Activated CD4-positive, alpha-beta memory T cell treated with anti-CD3 and anti-CD28 coated beads for 36 hours (primary cell): ENCODE results near the gene SLF1. TPM values are rescaled to one million over a fixed set of nuclear protein-coding genes. Genes with fewer than 3 reads are reported as not detected.
"Not testable (repeated sequence)": the region's sequence is repeated elsewhere in the genome, so short reads cannot be mapped to it uniquely, and the experiment has no call there.

Experiments
- CTCF ChIA-PET: fragments of 350-600 bp; sonication (Branson Sonifier 250); formaldehyde crosslinking; loops from one replicate; lab custom pipeline; 2021; ENCODE audit warnings: antibody characterized with exemption, inconsistent platforms; lab: Charles Lee
- POLR2A ChIA-PET: fragments of 350-600 bp; sonication (Branson Sonifier 250); formaldehyde crosslinking; loops from one replicate; lab custom pipeline; 2021; ENCODE audit warnings: antibody characterized with exemption; lab: Charles Lee
- DNase-seq: peaks from one replicate; pipeline ENCODE4 v3.0.0-alpha.2; 2020
- H3K27ac Mint-ChIP-seq: one replicate; pipeline ENCODE4 v1.8.0; 2021; ENCODE audit warnings: mixed read lengths
- H3K27me3 Mint-ChIP-seq: one replicate; pipeline ENCODE4 v1.8.0; 2021; ENCODE audit warnings: mixed read lengths
- H3K36me3 Mint-ChIP-seq: one replicate; pipeline ENCODE4 v1.8.0; 2021; ENCODE audit warnings: mixed read lengths
- H3K4me1 Mint-ChIP-seq: one replicate; pipeline ENCODE4 v1.8.0; 2021; ENCODE audit warnings: low read depth, mixed read lengths
- H3K4me3 Mint-ChIP-seq: one replicate; pipeline ENCODE4 v1.8.0; 2021; ENCODE audit warnings: mild to moderate bottlenecking, mixed read lengths
- H3K9me3 Mint-ChIP-seq: one replicate; pipeline ENCODE4 v1.8.0; 2021; ENCODE audit warnings: mixed read lengths
- intact Hi-C: fragments of 100-400 bp; cut with micrococcal nuclease; formaldehyde crosslinking; loops from one replicate; pipeline ENCODE4 v1.15.1; 2023
- total RNA-seq, 2 experiments: library from RNA; stranded (reverse); gene quantifications; one replicate each; pipeline ENCODE4 v1.2.3, GENCODE V29; 2021

SLF1 gene
- total RNA-seq = 10 to 100 TPM; 14.5 to 15.9 TPM

- CTCF ChIA-PET = interaction anchor here (0.6 to 2.2 kb wide), 6 partner anchors 13 to 119 kb away, joined by 3 to 8 read pairs (median 3); no protein-coding TSS in a partner anchor
- H3K4me3 Mint-ChIP-seq = peak within 1 kb of the TSS; percentile 94
- H3K9me3 Mint-ChIP-seq = no peaks in the 10 kb centered on the region
- H3K4me1 Mint-ChIP-seq = peaks cover 38% of the 10 kb centered on the region
- peak within 1 kb of the TSS; percentile 94 for H3K27ac Mint-ChIP-seq
- peak; percentile 94 for DNase-seq
- POLR2A ChIA-PET = interaction anchor here (1.2 kb wide), 1 partner anchor 44 kb away, joined by 4 read pairs; no protein-coding TSS in a partner anchor
- H3K36me3 Mint-ChIP-seq = peaks cover 3% of the 10 kb centered on the region
- no peaks in the 10 kb centered on the region for H3K27me3 Mint-ChIP-seq
- intact Hi-C loops = loop anchor here (1.0 to 5.0 kb wide), 7 partner anchors 41 to 1344 kb away; partner anchors contain the start of gene ELL2
Observed at GRCh38 chr5:94618493-94619328, at the start of gene SLF1, which contains the start of gene KIAA0825. SLF1 (plus strand) TSS chr5:94618669; CDS start chr5:94628811, 10,142 bp downstream. KIAA0825 (minus strand) TSS chr5:94618604; CDS start chr5:94537126, 81,478 bp downstream.

- CTCF ChIA-PET = no interaction called here
- H3K27me3 Mint-ChIP-seq = no peaks in the 10 kb centered on the region
- no peak for DNase-seq
- H3K4me3 Mint-ChIP-seq = no peak overlapping the region
- no peak overlapping the region for H3K27ac Mint-ChIP-seq
- no peaks in the 10 kb centered on the region for H3K36me3 Mint-ChIP-seq
- intact Hi-C loops = no loop called here
- peaks cover 21% of the 10 kb centered on the region for H3K4me1 Mint-ChIP-seq
- POLR2A ChIA-PET = no interaction called here
- H3K9me3 Mint-ChIP-seq = no peaks in the 10 kb centered on the region
Observed at GRCh38 chr5:94571415-94571814, 47.1 kb upstream of the SLF1 start.

GRCh38 chr5:94573349-94573748 is 45.1 kb upstream of the SLF1 start:
- DNase-seq, H3K4me3 Mint-ChIP-seq, H3K36me3 Mint-ChIP-seq, H3K9me3 Mint-ChIP-seq, H3K27me3 Mint-ChIP-seq, intact Hi-C loops, POLR2A ChIA-PET, H3K27ac Mint-ChIP-seq: not testable (repeated sequence)
- H3K4me1 Mint-ChIP-seq = peaks cover 35% of the 10 kb centered on the region
- CTCF ChIA-PET = interaction anchor here (1.8 kb wide), 1 partner anchor 49 kb away, joined by 6 read pairs; no protein-coding TSS in a partner anchor

DNA sequence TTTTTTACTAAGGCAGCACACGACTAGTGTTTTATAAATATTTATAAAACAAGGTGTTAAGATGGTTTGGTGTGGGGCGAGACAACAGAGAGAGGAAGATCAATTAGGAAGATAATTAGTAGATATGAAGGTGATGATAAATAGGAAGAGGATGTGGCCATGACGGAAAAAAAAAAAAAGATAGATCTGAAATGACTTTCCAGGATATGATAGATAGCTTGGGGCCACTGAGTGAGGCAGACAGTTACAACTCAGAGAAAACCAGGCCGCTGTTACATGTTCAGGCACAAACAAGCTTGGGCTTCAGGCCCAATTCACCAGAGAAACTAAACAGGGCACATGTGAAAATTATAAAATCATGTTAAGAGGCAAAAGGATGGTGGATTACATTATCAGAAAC is 43.3 kb upstream of the SLF1 start:
- peak; percentile 36 for DNase-seq
- Mint-ChIP-seq H3K36me3 (no peaks in the 10 kb centered on the region), H3K27me3 (no peaks in the 10 kb centered on the region), H3K27ac (peak overlapping the region; percentile 88), H3K4me1 (peaks cover 42% of the 10 kb centered on the region), H3K9me3 (no peaks in the 10 kb centered on the region), H3K4me3 (no peak overlapping the region)
- intact Hi-C loops = loop anchor here (5.0 kb wide), 2 partner anchors 188 to 217 kb away; no protein-coding TSS in a partner anchor
- ChIA-PET POLR2A (interaction anchor here (1.4 kb wide), 1 partner anchor 43 kb away, joined by 4 read pairs; the partner anchor contains the start of genes KIAA0825 and SLF1), CTCF (interaction anchor here (0.6 to 1.8 kb wide), 4 partner anchors 25 to 162 kb away, joined by 3 to 6 read pairs (median 4); no protein-coding TSS in a partner anchor)

GRCh38 chr5:94577466-94578245 is 40.8 kb upstream of the SLF1 start:
- DNase-seq = no peak
- no peak overlapping the region for H3K4me3 Mint-ChIP-seq
- POLR2A ChIA-PET = no interaction called here
- peaks cover 1% of the 10 kb centered on the region for H3K36me3 Mint-ChIP-seq
- no peaks in the 10 kb centered on the region for H3K27me3 Mint-ChIP-seq
- peaks cover 42% of the 10 kb centered on the region for H3K4me1 Mint-ChIP-seq
- CTCF ChIA-PET = no interaction called here
- intact Hi-C loops = loop anchor here (1.0 to 5.0 kb wide), 3 partner anchors 42 to 215 kb away; no protein-coding TSS in a partner anchor
- H3K9me3 Mint-ChIP-seq = no peaks in the 10 kb centered on the region
- H3K27ac Mint-ChIP-seq = peak overlapping the region; percentile 25

DNA sequence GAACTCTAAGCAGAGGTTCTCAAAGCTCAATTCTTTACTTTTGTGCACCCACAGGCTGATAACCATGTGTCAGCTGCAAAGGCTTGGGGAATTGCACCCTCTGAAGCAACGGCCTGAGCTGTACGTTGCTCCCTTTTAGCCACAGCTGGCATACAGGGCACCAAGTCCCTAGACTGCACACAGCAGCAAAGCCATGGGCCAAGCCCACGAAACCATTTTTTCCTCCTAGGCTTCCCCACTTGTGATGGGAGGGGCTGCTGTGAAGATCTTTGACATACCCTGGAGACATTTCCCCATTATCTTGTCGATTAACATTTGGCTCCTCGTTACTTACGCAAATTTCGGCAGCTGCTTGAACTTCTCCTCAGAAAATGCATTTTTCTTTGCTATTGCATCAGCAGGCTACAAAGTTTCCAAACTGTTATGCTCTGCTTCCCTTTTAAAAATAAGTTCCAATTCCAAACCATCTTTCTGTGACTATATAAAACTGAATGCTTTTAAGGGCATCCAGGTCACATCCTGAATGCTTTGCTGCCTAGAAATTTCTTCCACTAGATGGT is 23.1 kb upstream of the SLF1 start:
- POLR2A ChIA-PET = no interaction called here
- no peak for DNase-seq
- intact Hi-C loops = no loop called here
- Mint-ChIP-seq H3K27me3 (no peaks in the 10 kb centered on the region), H3K27ac (no peak overlapping the region), H3K9me3 (peaks cover 12% of the 10 kb centered on the region), H3K4me3 (no peak overlapping the region), H3K4me1 (no peaks in the 10 kb centered on the region), H3K36me3 (peaks cover 4% of the 10 kb centered on the region)
- CTCF ChIA-PET = no interaction called here

DNA sequence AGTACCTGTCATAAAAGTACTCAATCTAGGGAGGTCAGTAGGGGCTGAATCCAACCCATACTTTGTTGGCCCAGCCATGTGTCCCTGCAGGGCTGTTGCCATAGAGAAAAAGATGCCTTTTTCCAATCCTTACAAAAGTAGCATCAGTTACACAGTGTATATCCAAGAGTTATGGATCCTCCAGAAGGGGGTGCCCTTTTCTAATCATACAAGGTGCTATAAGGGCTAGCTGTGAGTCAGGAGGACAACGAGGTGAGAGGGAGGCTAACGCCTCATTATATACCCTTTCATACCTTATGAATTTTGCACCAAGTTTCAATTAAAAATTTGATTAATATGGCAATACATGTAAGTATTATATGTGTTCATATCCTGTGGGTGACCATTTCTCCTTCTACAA is 4.9 kb upstream of the SLF1 start:
- Mint-ChIP-seq H3K9me3 (no peaks in the 10 kb centered on the region), H3K27ac (no peak overlapping the region), H3K4me1 (peaks cover 22% of the 10 kb centered on the region), H3K4me3 (no peak overlapping the region), H3K27me3 (no peaks in the 10 kb centered on the region), H3K36me3 (no peaks in the 10 kb centered on the region)
- POLR2A ChIA-PET = no interaction called here
- CTCF ChIA-PET = interaction anchor here (1.0 kb wide), 2 partner anchors 89 to 234 kb away, joined by 3 to 4 read pairs; no protein-coding TSS in a partner anchor
- DNase-seq = no peak
- intact Hi-C loops = loop anchor here (1.0 kb wide), 2 partner anchors 125 to 237 kb away; no protein-coding TSS in a partner anchor

GRCh38 chr5:94614156-94614805 is 4.2 kb upstream of the SLF1 start:
- no peak for DNase-seq
- ChIA-PET POLR2A (no interaction called here), CTCF (interaction anchor here (1.0 kb wide), 2 partner anchors 89 to 234 kb away, joined by 3 to 4 read pairs; no protein-coding TSS in a partner anchor)
- Mint-ChIP-seq H3K9me3 (no peaks in the 10 kb centered on the region), H3K27ac (no peak overlapping the region), H3K27me3 (no peaks in the 10 kb centered on the region), H3K4me3 (no peak overlapping the region), H3K4me1 (peaks cover 24% of the 10 kb centered on the region), H3K36me3 (peaks cover 3% of the 10 kb centered on the region)
- intact Hi-C loops = no loop called here

GRCh38 chr5:94615862-94616261 is 2.6 kb upstream of the SLF1 start:
- H3K4me3 Mint-ChIP-seq = no peak overlapping the region
- intact Hi-C loops = loop anchor here (5.0 kb wide), 3 partner anchors 71 to 1346 kb away; partner anchors contain the start of gene ELL2
- POLR2A ChIA-PET = no interaction called here
- no peak for DNase-seq
- H3K4me1 Mint-ChIP-seq = peaks cover 28% of the 10 kb centered on the region
- no peak overlapping the region for H3K27ac Mint-ChIP-seq
- H3K9me3 Mint-ChIP-seq = no peaks in the 10 kb centered on the region
- no peaks in the 10 kb centered on the region for H3K27me3 Mint-ChIP-seq
- H3K36me3 Mint-ChIP-seq = peaks cover 3% of the 10 kb centered on the region
- CTCF ChIA-PET = interaction anchor here (0.8 kb wide), 1 partner anchor 32 kb away, joined by 4 read pairs; no protein-coding TSS in a partner anchor

DNA sequence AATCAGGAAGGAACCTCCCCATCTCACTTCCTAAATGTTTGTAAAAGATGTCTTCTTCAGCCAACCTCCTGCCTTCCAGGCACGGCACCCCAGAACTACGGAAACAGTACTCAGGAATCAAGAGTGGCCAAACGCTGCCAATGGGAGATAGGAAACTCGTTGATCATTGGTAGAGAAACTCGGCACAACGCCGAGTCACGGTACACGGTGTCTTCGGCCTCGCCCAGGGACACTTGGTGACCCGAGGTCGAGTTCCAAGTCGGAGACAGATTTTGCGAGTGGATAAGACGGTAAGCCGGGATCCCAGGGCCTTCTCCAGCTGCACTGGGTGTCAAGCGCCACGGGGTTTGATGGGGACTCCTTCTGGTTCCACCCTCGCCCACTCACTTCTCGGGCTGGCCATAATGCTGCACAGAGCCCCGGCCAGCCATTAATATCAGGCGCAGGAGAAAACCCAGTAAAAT is 408 bp upstream of the SLF1 start:
- Mint-ChIP-seq H3K9me3 (no peaks in the 10 kb centered on the region), H3K4me3 (peak overlapping the region; percentile 94), H3K36me3 (peaks cover 3% of the 10 kb centered on the region), H3K4me1 (peaks cover 38% of the 10 kb centered on the region), H3K27me3 (no peaks in the 10 kb centered on the region), H3K27ac (peak overlapping the region; percentile 94)
- ChIA-PET CTCF (interaction anchor here (0.7 to 2.2 kb wide), 4 partner anchors 13 to 120 kb away, joined by 3 to 8 read pairs (median 4); no protein-coding TSS in a partner anchor), POLR2A (interaction anchor here (1.2 kb wide), 1 partner anchor 43 kb away, joined by 4 read pairs; no protein-coding TSS in a partner anchor)
- DNase-seq = no peak
- intact Hi-C loops = loop anchor here (1.0 to 5.0 kb wide), 6 partner anchors 69 to 1344 kb away; partner anchors contain the start of gene ELL2

GRCh38 chr5:94620256-94620655 is 1.8 kb downstream of the SLF1 start:
- CTCF ChIA-PET = no interaction called here
- H3K4me1 Mint-ChIP-seq = peaks cover 39% of the 10 kb centered on the region
- peaks cover 3% of the 10 kb centered on the region for H3K36me3 Mint-ChIP-seq
- intact Hi-C loops = no loop called here
- peak overlapping the region; percentile 94 for H3K4me3 Mint-ChIP-seq
- POLR2A ChIA-PET = no interaction called here
- no peaks in the 10 kb centered on the region for H3K9me3 Mint-ChIP-seq
- H3K27me3 Mint-ChIP-seq = no peaks in the 10 kb centered on the region
- H3K27ac Mint-ChIP-seq = no peak overlapping the region
- DNase-seq = no peak
